Adrenal gland (tissue), 12 donors: Measurements from ENCODE around the gene TRAF3. TPM values are rescaled to one million over a fixed set of nuclear protein-coding genes. Genes with fewer than 3 reads are reported as not detected.

Experiments used
- DNase-seq, 7 donors: peaks; one replicate each; pipeline ENCODE4 v3.0.0-alpha.2; 2019 to 2020
- H3K27ac ChIP-seq, 5 donors: fragments of 200-600 bp; sonication (generic) in 4 of 5; 1 replicate in 3 of 5; 2 replicates in 2 of 5; pipeline versions ENCODE4 v1.5.1 to v1.8.0; 2016 to 2020; ENCODE audit warnings: mild to moderate bottlenecking in 1 of 5
- H3K27me3 ChIP-seq: fragments of 200-600 bp; 2 replicates; pipeline ENCODE4 v1.8.0; 2021
- H3K36me3 ChIP-seq, 2 donors: fragments of 200-600 bp; replicated peaks in 1 of 2; 1 replicate in 1 of 2; 2 replicates in 1 of 2; pipeline versions ENCODE4 v1.5.1 to v1.8.0; 2018 to 2022
- H3K4me1 ChIP-seq, 2 donors: fragments of 200-600 bp; replicated peaks in 1 of 2; 1 replicate in 1 of 2; 2 replicates in 1 of 2; pipeline versions ENCODE4 v1.5.1 to v1.8.0; 2018 to 2021
- H3K4me3 ChIP-seq, 4 donors: fragments of 200-600 bp; sonication (generic) in 3 of 4; one replicate each; pipeline ENCODE4 v1.5.1; 2016 to 2018
- H3K9me3 ChIP-seq, 3 donors: fragments of 200-600 bp; sonication (generic) in 1 of 3; replicated peaks in 1 of 3; 1 replicate in 2 of 3; 2 replicates in 1 of 3; pipeline versions ENCODE4 v1.5.1 to v1.8.0; 2016 to 2021
- CTCF ChIP-seq, 6 experiments: fragments of 450-650 bp in 4 of 6; fragments of 200-600 bp in 2 of 6; sonication (generic) in 1 of 6; IDR thresholded peaks; 1 replicate in 5 of 6; 2 replicates in 1 of 6; pipeline versions ENCODE4 v1.5.1 to v1.8.0; 2016 to 2021; ENCODE audit warnings: antibody characterized with exemption in 6 of 6, mild to moderate bottlenecking in 2 of 6, moderate library complexity in 1 of 6
- POLR2A ChIP-seq, 2 donors: fragments of 450-650 bp; IDR thresholded peaks; one replicate each; pipeline ENCODE4 v1.6.1; 2017; ENCODE audit warnings: antibody characterized with exemption in 2 of 2, mild to moderate bottlenecking in 2 of 2, moderate library complexity in 1 of 2
- WGBS, 4 donors: extraction: QIAGEN DNeasy Blood & Tissue Kit in 2 of 4; methylation state at CpG; one replicate each; pipeline versions ENCODE4 v1.1.5 to v1.1.7; 2013 to 2017; 5-methylcytosine and 5-hydroxymethylcytosine counted together
- intact Hi-C, 2 donors: fragments of 100-400 bp; cut with DNase I; formaldehyde crosslinking; loops; one replicate each; pipeline versions ENCODE4 v1.14.1 to v1.15.0; 2022 to 2023
- polyA plus RNA-seq, 3 donors: library from polyadenylated mRNA; stranded (reverse); fragments of 200-250 nt in 2 of 3; fragments of 350-450 nt in 1 of 3; fragmentation: Illumina TruSeq in 1 of 3; extraction: RNeasy Lipid Tissue Mini Kit (QIAGEN cat#74804) in 1 of 3; gene quantifications; one replicate each; pipeline ENCODE4 v1.2.3, GENCODE V29; 2013 to 2014
- total RNA-seq, 9 donors: library from RNA; depleted of rRNA in 4 of 9; stranded (reverse); fragments of >200 nt in 4 of 9; fragments of 120-200 nt in 1 of 9; fragmentation: NEBNext Ultra II Directional in 1 of 9; extraction: Animal tissue kit (Norgen Biotek cat#: 25700) in 1 of 9; gene quantifications; one replicate each; pipeline versions ENCODE4 v1.1.0 to v1.2.4, GENCODE V29; 2013 to 2023
- donor health status: healthy with polysubstance abuse.
- donor health status: Bipolar disorder and iron deficiency.
- donor health status: DM: yes; HTN: yes; CAD: no.
- donor health status: DM: no; HTN: no; CAD: no.
- donor health status: DM: no; HTN: no; CAD: no.
- donor health status: DM: yes; HTN: yes; CAD: no.

The TRAF3 gene
- total and polyA plus RNA-seq, 12 donors, result 3.7 to 14.5 (median 9.8) TPM

- no peaks in the 10 kb centered on the region for H3K27me3 ChIP-seq
- DNase-seq, result no peak
- H3K9me3 ChIP-seq, result no peaks in the 10 kb centered on the region
- intact Hi-C loops, result no loop called here
- peaks cover 0 to 6% of the 10 kb centered on the region in 2 donors for H3K36me3 ChIP-seq
- 87 to 94% (median 88%) methylated on average over 28 to 39 of the region's 39 CpGs for WGBS, 4 donors
- peaks cover 0 to 17% of the 10 kb centered on the region in 2 donors for H3K4me1 ChIP-seq
- no peak overlapping the region for H3K4me3 ChIP-seq
- no peak overlapping the region for H3K27ac ChIP-seq
- TF ChIP-seq POLR2A (IDR thresholded peaks at IDR 0.05) (no peak), CTCF (IDR thresholded peaks at IDR 0.05) (no peak)
These were observed 123.7 kb downstream of the TRAF3 start for GRCh38 chr14:102900631-102901571.

DNA sequence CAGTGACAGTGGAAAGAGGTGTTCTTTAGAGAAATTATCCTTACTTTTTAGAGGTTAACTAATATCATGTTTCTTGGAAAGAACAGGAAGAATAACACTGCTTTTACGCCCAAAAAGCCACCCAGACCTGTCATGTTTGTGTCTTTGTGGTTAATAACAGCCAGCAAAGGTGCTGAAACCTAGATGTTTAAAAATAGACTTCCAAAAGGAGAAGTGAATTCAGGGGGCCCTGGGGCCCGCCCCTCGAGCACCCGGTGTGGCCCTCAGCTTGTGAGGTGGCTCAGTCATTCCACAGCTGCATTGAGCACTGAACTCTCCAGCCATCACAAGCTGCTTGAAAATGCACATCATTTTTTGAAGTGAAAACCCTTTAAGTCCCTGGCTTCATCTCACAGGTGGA, 124.4 kb downstream of the TRAF3 start:
- DNase-seq, result no peak
- H3K27ac ChIP-seq, result no peak overlapping the region

DNA sequence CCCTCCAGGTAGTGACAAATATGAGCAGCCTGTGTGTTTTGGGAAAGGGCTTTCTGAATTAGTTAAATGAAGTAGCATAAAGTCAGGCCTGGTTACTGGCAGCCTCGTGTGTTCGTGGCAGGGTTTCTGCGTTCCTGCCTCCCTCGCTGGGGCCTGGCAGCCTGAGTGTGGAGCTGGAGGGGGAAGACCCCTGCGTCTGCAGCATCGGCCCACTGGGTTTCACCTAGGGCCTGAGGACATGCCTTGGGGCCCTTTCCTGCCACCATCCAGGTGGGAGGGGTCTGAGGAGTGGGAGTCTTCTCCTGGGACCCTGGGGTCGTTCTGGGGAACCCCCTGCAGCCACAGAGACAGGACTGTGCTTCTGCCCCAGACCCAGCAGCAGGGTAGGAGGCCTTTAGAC, 124.8 kb downstream of the TRAF3 start:
- no peak overlapping the region for H3K4me3 ChIP-seq
- H3K27me3 ChIP-seq, result no peaks in the 10 kb centered on the region
- H3K4me1 ChIP-seq, result peaks cover 0 to 10% of the 10 kb centered on the region in 2 donors
- no peak for DNase-seq
- intact Hi-C loops, result no loop called here
- peaks cover 0 to 6% of the 10 kb centered on the region in 2 donors for H3K36me3 ChIP-seq
- H3K9me3 ChIP-seq, result no peaks in the 10 kb centered on the region
- no peak for TF ChIP-seq CTCF (IDR thresholded peaks at IDR 0.05)
- TF ChIP-seq POLR2A (IDR thresholded peaks at IDR 0.05), result no peak
- WGBS, 4 donors, result 86 to 90% (median 87%) methylated on average over 6 to 7 of the region's 7 CpGs
- H3K27ac ChIP-seq, result no peak overlapping the region

More for the DNA sequence above, 124.4 kb downstream of the TRAF3 start:
- 76 to 89% (median 83%) methylated on average over 4 of the region's 4 CpGs for WGBS, 4 donors
- no peak overlapping the region for H3K4me3 ChIP-seq
- no peaks in the 10 kb centered on the region for H3K9me3 ChIP-seq
- no peaks in the 10 kb centered on the region for H3K27me3 ChIP-seq
- TF ChIP-seq POLR2A (IDR thresholded peaks at IDR 0.05) (no peak), CTCF (IDR thresholded peaks at IDR 0.05) (no peak)
- H3K36me3 ChIP-seq, result peaks cover 0 to 6% of the 10 kb centered on the region in 2 donors
- intact Hi-C loops, result no loop called here
- peaks cover 0 to 14% of the 10 kb centered on the region in 2 donors for H3K4me1 ChIP-seq

DNA sequence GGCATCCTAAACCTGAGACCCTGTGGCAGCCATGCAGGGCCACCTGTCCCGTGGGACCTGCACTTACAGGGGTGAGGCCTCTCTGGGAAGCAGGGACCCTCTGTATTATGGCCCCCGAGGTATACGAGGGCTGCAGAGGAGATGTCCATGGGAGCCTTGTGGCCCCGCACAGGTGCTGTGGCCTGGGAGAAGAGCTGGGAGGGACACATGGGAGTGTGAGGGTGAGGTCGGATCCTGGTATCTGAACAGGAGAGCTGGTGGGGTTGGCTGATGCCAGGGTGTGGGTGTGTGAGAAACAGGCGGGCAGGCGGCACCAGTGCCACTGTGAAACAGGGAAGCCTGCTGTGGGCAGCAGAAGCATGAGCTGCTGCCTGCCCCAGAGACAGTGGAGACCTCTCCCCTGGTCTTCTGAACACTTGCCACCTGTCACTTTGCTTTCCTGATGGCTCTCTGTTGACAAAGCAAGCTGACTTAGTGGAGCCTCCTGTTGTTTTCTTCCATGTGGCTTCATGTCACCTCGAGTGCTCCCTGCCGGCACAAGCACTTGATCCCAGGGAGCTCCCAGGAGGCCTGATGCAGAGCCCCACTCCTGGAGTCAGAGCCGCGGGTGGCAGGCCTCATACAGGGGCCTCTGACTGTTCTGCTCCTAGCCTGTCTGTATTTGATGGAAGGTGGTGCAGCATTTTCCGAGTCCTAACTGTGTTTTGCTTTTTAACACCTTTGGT, 125.4 kb downstream of the TRAF3 start:
- intact Hi-C loops, result no loop called here
- H3K36me3 ChIP-seq, result peaks cover 0 to 6% of the 10 kb centered on the region in 2 donors
- TF ChIP-seq POLR2A (IDR thresholded peaks at IDR 0.05), result no peak
- TF ChIP-seq CTCF (IDR thresholded peaks at IDR 0.05), result no peak
- no peak overlapping the region for H3K27ac ChIP-seq
- H3K4me1 ChIP-seq, result peaks cover 0 to 4% of the 10 kb centered on the region in 2 donors
- no peaks in the 10 kb centered on the region for H3K9me3 ChIP-seq
- H3K27me3 ChIP-seq, result no peaks in the 10 kb centered on the region
- no peak for DNase-seq
- H3K4me3 ChIP-seq, result no peak overlapping the region
- WGBS, 4 donors, result 94 to 99% (median 96%) methylated on average over 8 to 12 of the region's 12 CpGs
